WTC11 (cell line): Measurements from ENCODE around the gene SLC12A6. TPM values are rescaled to one million over a fixed set of nuclear protein-coding genes. Genes with fewer than 3 reads are reported as not detected.

ENCODE experiments used
- ATAC-seq: fragments of 200-7000 bp; cut with Tn5 transposase; 2 replicates; pipeline ENCODE4 v1.10.0; 2021; ENCODE audit warnings: mild to moderate bottlenecking, moderate library complexity
- CTCF ChIA-PET: fragments of 300-600 bp; sonication (Branson Sonifier 250); formaldehyde crosslinking; loops from one replicate; lab custom pipeline; 2021; ENCODE audit warnings: antibody characterized with exemption; lab: Charles Lee
- POLR2A ChIA-PET: fragments of 350-600 bp; sonication (Branson Sonifier 250); formaldehyde crosslinking; loops from one replicate; lab custom pipeline; 2021; ENCODE audit warnings: antibody characterized with exemption; lab: Charles Lee
- DNase-seq: peaks from one replicate; pipeline ENCODE4 v3.0.0; 2021; ENCODE audit warnings: low spot score
- H3K27ac Mint-ChIP-seq: 2 replicates; pipeline ENCODE4 v1.8.0; 2021; ENCODE audit warnings: mixed read lengths
- H3K27me3 Mint-ChIP-seq: 2 replicates; pipeline ENCODE4 v1.8.0; 2021; ENCODE audit warnings: low read depth, mild to moderate bottlenecking, moderate library complexity, mixed read lengths
- H3K36me3 Mint-ChIP-seq: 2 replicates; pipeline ENCODE4 v1.8.0; 2021; ENCODE audit warnings: mixed read lengths
- H3K4me1 Mint-ChIP-seq: 2 replicates; pipeline ENCODE4 v1.8.0; 2022; ENCODE audit warnings: mixed read lengths
- H3K4me3 Mint-ChIP-seq: 2 replicates; pipeline ENCODE4 v1.8.0; 2021; ENCODE audit warnings: mild to moderate bottlenecking, moderate library complexity, mixed read lengths
- H3K9me3 Mint-ChIP-seq: 2 replicates; pipeline ENCODE4 v1.8.0; 2021; ENCODE audit warnings: mixed read lengths
- ATF6 ChIP-seq: sonication (generic); formaldehyde crosslinking; IDR thresholded peaks from 2 replicates; pipeline ENCODE4 v1.8.1; 2023; ENCODE audit warnings: mild to moderate bottlenecking, missing genetic modification reagents
- CREM ChIP-seq: sonication (generic); formaldehyde crosslinking; IDR thresholded peaks from 2 replicates; pipeline ENCODE4 v1.8.1; 2022; ENCODE audit warnings: mild to moderate bottlenecking, missing genetic modification reagents, moderate library complexity
- GABPB1 ChIP-seq: sonication (generic); formaldehyde crosslinking; IDR thresholded peaks from 2 replicates; pipeline ENCODE4 v1.8.1; 2023; ENCODE audit warnings: mild to moderate bottlenecking, missing genetic modification reagents
- HMGXB4 ChIP-seq: sonication (generic); formaldehyde crosslinking; IDR thresholded peaks from 2 replicates; pipeline ENCODE4 v1.8.1; 2023; ENCODE audit warnings: mild to moderate bottlenecking, moderate library complexity, missing genetic modification reagents
- JAZF1 ChIP-seq: fragments of 250-450 bp; sonication (Bioruptor Pico); IDR thresholded peaks from 2 replicates; pipeline ENCODE4 v1.9.0; 2021; ENCODE audit warnings: moderate library complexity, mild to moderate bottlenecking, inconsistent platforms
- NFYB ChIP-seq: sonication (generic); formaldehyde crosslinking; conservative IDR thresholded peaks from 2 replicates; pipeline ENCODE4 v1.8.0; 2022; ENCODE audit warnings: low read depth, missing genetic modification reagents
- PRDM15 ChIP-seq: sonication (generic); formaldehyde crosslinking; IDR thresholded peaks from 2 replicates; pipeline ENCODE4 v1.8.0; 2022; ENCODE audit warnings: missing genetic modification reagents
- TCF7 ChIP-seq: sonication (generic); formaldehyde crosslinking; IDR thresholded peaks from 2 replicates; pipeline ENCODE4 v1.8.0; 2022; ENCODE audit warnings: mild to moderate bottlenecking, low read depth, missing genetic modification reagents, moderate library complexity
- ZNF138 ChIP-seq: sonication (generic); formaldehyde crosslinking; conservative IDR thresholded peaks from 2 replicates; pipeline ENCODE4 v1.8.1; 2022; ENCODE audit warnings: mild to moderate bottlenecking, moderate library complexity, missing genetic modification reagents
- ZNF396 ChIP-seq: fragments of 250-450 bp; sonication (Bioruptor Pico); IDR thresholded peaks from 2 replicates; pipeline ENCODE4 v1.8.0; 2021; ENCODE audit warnings: mild to moderate bottlenecking, moderate library complexity, borderline replicate concordance
- total RNA-seq: library from RNA; stranded (reverse); gene quantifications from 3 replicates; pipeline ENCODE4 v1.2.3, GENCODE V29; 2021
- TF ChIP-seq, protein P1 (sequence below): sonication (generic); formaldehyde crosslinking; IDR thresholded peaks from 2 replicates; pipeline ENCODE4 v1.8.0; 2023; ENCODE audit warnings: missing genetic modification reagents
- TF ChIP-seq, protein P2 (sequence below): fragments of 200-600 bp; IDR thresholded peaks from 2 replicates; pipeline ENCODE4 v1.8.0; 2022; ENCODE audit warnings: antibody characterized with exemption

Gene SLC12A6
- total RNA-seq, 1 experiment from 2014 or later: 16.2 TPM

- ChIA-PET POLR2A (interaction anchor here (0.6 kb wide), 2 partner anchors 12 to 238 kb away, joined by 3 read pairs; no protein-coding TSS in a partner anchor), CTCF (interaction anchor here (1.7 kb wide), 1 partner anchor 28 kb away, joined by 4 read pairs; the partner anchor contains the start of genes NOP10 and NUTM1)
- H3K36me3 Mint-ChIP-seq: no peaks in the 10 kb centered on the region
- no peak for TF ChIP-seq NFYB (CRISPR knock-in tag)
- no peaks in the 10 kb centered on the region for H3K27me3 Mint-ChIP-seq
- H3K4me3 Mint-ChIP-seq: no peak overlapping the region
- no peaks in the 10 kb centered on the region for H3K9me3 Mint-ChIP-seq
- DNase-seq (no peak), ATAC-seq (no peak)
- H3K4me1 Mint-ChIP-seq: peaks cover 16% of the 10 kb centered on the region
- peak overlapping the region; percentile 7; the same call in 1 of the 2 replicates for H3K27ac Mint-ChIP-seq
These were observed 22.8 kb downstream of the SLC12A6 start for GRCh38 chr15:34314491-34315490.

GRCh38 chr15:34311563-34311962, 26.0 kb downstream of the SLC12A6 start:
- TF ChIP-seq GABPB1: no peak
- TF ChIP-seq ATF6 (CRISPR knock-in tag): no peak
- TF ChIP-seq, protein P1, sequence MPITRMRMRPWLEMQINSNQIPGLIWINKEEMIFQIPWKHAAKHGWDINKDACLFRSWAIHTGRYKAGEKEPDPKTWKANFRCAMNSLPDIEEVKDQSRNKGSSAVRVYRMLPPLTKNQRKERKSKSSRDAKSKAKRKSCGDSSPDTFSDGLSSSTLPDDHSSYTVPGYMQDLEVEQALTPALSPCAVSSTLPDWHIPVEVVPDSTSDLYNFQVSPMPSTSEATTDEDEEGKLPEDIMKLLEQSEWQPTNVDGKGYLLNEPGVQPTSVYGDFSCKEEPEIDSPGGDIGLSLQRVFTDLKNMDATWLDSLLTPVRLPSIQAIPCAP (CRISPR knock-in tag): no peak
- no peak for TF ChIP-seq PRDM15
- no peak for TF ChIP-seq ZNF138 (CRISPR knock-in tag)
- no peak for TF ChIP-seq ZNF396 (CRISPR knock-in tag)
- no peak overlapping the region for H3K27ac Mint-ChIP-seq
- ATAC-seq (no peak), DNase-seq (no peak)
- H3K4me3 Mint-ChIP-seq: no peak overlapping the region
- no peaks in the 10 kb centered on the region; the same call in 1 of the 2 replicates for H3K4me1 Mint-ChIP-seq
- ChIA-PET POLR2A (no interaction called here), CTCF (no interaction called here)
- no peaks in the 10 kb centered on the region for H3K9me3 Mint-ChIP-seq
- no peaks in the 10 kb centered on the region for H3K36me3 Mint-ChIP-seq
- H3K27me3 Mint-ChIP-seq: no peaks in the 10 kb centered on the region

DNA sequence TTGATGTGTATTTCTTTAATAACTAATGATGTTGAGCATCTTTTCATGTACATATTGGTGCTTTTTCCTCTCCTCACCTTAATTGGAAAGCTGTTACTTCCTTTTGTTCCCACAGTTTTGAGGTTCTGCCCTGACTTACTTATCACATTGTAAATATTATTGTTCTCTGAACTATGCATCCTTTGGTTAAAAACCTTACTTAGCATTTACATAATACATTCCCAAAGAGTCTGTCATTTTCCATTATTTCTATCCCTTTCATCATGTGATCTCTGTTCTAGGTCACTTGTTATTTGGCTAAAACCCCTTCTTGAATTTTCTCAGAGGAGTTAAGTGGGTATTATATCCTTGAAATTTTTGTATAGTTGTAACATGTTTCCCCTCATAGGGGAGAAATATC, 33.0 kb downstream of the SLC12A6 start:
- ChIA-PET CTCF (no interaction called here), POLR2A (no interaction called here)
- Mint-ChIP-seq H3K27ac (no peak overlapping the region), H3K4me3 (no peak overlapping the region), H3K27me3 (no peaks in the 10 kb centered on the region), H3K36me3 (no peaks in the 10 kb centered on the region), H3K9me3 (peaks cover 6% of the 10 kb centered on the region; the same call in 1 of the 2 replicates), H3K4me1 (no peaks in the 10 kb centered on the region)
- no peak for ATAC-seq
- no peak for DNase-seq
- no peak for TF ChIP-seq PRDM15
- TF ChIP-seq CREM (CRISPR knock-in tag): no peak
- no peak for TF ChIP-seq JAZF1 (CRISPR knock-in tag)
- TF ChIP-seq ATF6 (CRISPR knock-in tag): no peak
- TF ChIP-seq, protein P2, sequence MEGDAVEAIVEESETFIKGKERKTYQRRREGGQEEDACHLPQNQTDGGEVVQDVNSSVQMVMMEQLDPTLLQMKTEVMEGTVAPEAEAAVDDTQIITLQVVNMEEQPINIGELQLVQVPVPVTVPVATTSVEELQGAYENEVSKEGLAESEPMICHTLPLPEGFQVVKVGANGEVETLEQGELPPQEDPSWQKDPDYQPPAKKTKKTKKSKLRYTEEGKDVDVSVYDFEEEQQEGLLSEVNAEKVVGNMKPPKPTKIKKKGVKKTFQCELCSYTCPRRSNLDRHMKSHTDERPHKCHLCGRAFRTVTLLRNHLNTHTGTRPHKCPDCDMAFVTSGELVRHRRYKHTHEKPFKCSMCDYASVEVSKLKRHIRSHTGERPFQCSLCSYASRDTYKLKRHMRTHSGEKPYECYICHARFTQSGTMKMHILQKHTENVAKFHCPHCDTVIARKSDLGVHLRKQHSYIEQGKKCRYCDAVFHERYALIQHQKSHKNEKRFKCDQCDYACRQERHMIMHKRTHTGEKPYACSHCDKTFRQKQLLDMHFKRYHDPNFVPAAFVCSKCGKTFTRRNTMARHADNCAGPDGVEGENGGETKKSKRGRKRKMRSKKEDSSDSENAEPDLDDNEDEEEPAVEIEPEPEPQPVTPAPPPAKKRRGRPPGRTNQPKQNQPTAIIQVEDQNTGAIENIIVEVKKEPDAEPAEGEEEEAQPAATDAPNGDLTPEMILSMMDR: no peak
- no peak for TF ChIP-seq HMGXB4 (CRISPR knock-in tag)
- no peak for TF ChIP-seq TCF7
